H1 (cell line): ENCODE results near the gene ZNF506. TPM values are rescaled to one million over a fixed set of nuclear protein-coding genes. Genes with fewer than 3 reads are reported as not detected.

Experiments
- CTCF ChIA-PET: fragments of 300-600 bp; sonication (Branson Sonifier 250); formaldehyde crosslinking; loops from one replicate; lab custom pipeline; 2021; ENCODE audit not compliant: partially characterized antibody; lab: Charles Lee
- POLR2A ChIA-PET: fragments of 300-600 bp; sonication (Branson Sonifier 250); formaldehyde crosslinking; loops from one replicate; lab custom pipeline; 2021; ENCODE audit warnings: inconsistent platforms; ENCODE audit not compliant: partially characterized antibody; lab: Charles Lee
- DNase-seq, 2 experiments: peaks; one replicate each; pipeline versions ENCODE4 v3.0.0 to v3.0.0-alpha.2; 2010 to 2022; ENCODE audit warnings: low spot score in 2 of 2, low read depth in 1 of 2, mixed read lengths in 1 of 2
- FAIRE-seq: peaks from 2 replicates; lab custom pipeline; 2011; peaks lifted over from hg19 to GRCh38; lab: Jason Lieb, UNC
- H2AFZ ChIP-seq: 2 replicates; pipeline ENCODE4 v1.8.1; 2012; ENCODE audit warnings: low read length, inconsistent platforms
- H2AK5ac ChIP-seq: 2 replicates; pipeline ENCODE4 v1.6.1; 2013; ENCODE audit warnings: low read depth, low read length
- H2BK120ac ChIP-seq: replicated peaks from 2 replicates; pipeline ENCODE3; 2013; ENCODE audit warnings: low read depth, low read length, inconsistent platforms
- H2BK12ac ChIP-seq: 2 replicates; pipeline ENCODE4 v1.6.1; 2013; ENCODE audit warnings: low read depth, low read length
- H2BK15ac ChIP-seq: 2 replicates; pipeline ENCODE4 v1.6.1; 2013; ENCODE audit warnings: low read length
- H2BK20ac ChIP-seq: 2 replicates; pipeline ENCODE4 v1.6.1; 2013; ENCODE audit warnings: low read length
- H2BK5ac ChIP-seq: 2 replicates; pipeline ENCODE4 v1.6.1; 2013; ENCODE audit warnings: low read depth, low read length
- H3K14ac ChIP-seq: 2 replicates; pipeline ENCODE4 v1.6.1; 2013; ENCODE audit warnings: inconsistent platforms; ENCODE audit not compliant: insufficient read length
- H3K18ac ChIP-seq: 2 replicates; pipeline ENCODE4 v1.6.1; 2013; ENCODE audit warnings: low read length; ENCODE audit errors: extremely low read depth
- H3K23ac ChIP-seq: 2 replicates; pipeline ENCODE4 v1.6.1; 2013; ENCODE audit warnings: inconsistent platforms; ENCODE audit not compliant: insufficient read length
- H3K23me2 ChIP-seq: 2 replicates; pipeline ENCODE4 v1.6.1; 2013; ENCODE audit warnings: low read depth, low read length
- H3K27ac ChIP-seq: 2 replicates; pipeline ENCODE4 v1.6.1; 2011; ENCODE audit warnings: low read depth, low read length, inconsistent platforms
- H3K27me3 ChIP-seq, 4 experiments: replicated peaks in 1 of 4; 1 replicate in 1 of 4; 2 replicates in 3 of 4; pipeline versions ENCODE4 v1.6.1 to v1.8.1; 2011 to 2013; ENCODE audit warnings: low read length in 3 of 4, mild to moderate bottlenecking in 3 of 4, inconsistent platforms in 2 of 4, mixed read lengths in 2 of 4, moderate library complexity in 1 of 4; ENCODE audit not compliant: control insufficient read depth in 3 of 4, insufficient read depth in 3 of 4; ENCODE audit errors: extremely low read depth in 1 of 4
- H3K36me3 ChIP-seq, 4 experiments: 2 replicates each; pipeline versions ENCODE4 v1.6.1 to v1.8.1; 2011 to 2013; ENCODE audit warnings: mild to moderate bottlenecking in 4 of 4, low read length in 3 of 4, moderate library complexity in 2 of 4, control low read depth in 1 of 4, inconsistent platforms in 1 of 4; ENCODE audit not compliant: insufficient read depth in 4 of 4, control insufficient read depth in 2 of 4
- H3K4ac ChIP-seq: replicated peaks from 2 replicates; pipeline ENCODE3; 2013; ENCODE audit warnings: low read length, low read depth, mixed read lengths, inconsistent platforms; ENCODE audit not compliant: insufficient read length
- H3K4me1 ChIP-seq, 4 experiments: replicated peaks in 1 of 4; 1 replicate in 1 of 4; 2 replicates in 3 of 4; pipeline versions ENCODE4 v1.6.1 to v1.8.1; 2011 to 2013; ENCODE audit warnings: low read length in 3 of 4, inconsistent platforms in 2 of 4, mixed read lengths in 1 of 4; ENCODE audit not compliant: insufficient read depth in 4 of 4, control insufficient read depth in 3 of 4
- H3K4me2 ChIP-seq, 2 experiments: 2 replicates each; pipeline versions ENCODE4 v1.6.1 to v1.8.1; 2011 to 2013; ENCODE audit warnings: low read depth in 2 of 2, low read length in 2 of 2, control low read depth in 1 of 2, inconsistent platforms in 1 of 2, mild to moderate bottlenecking in 1 of 2; ENCODE audit not compliant: insufficient read depth in 1 of 2
- H3K4me3 ChIP-seq, 4 experiments: fragments of 200-600, 300-600 bp in 1 of 4; sonication (generic), shearing (Covaris generic), sonication (Bioruptor Twin) in 1 of 4; 2 replicates each; pipeline versions ENCODE4 v1.5.1 to v1.8.1; 2011 to 2016; ENCODE audit warnings: low read length in 4 of 4, low read depth in 3 of 4, control low read depth in 2 of 4, inconsistent platforms in 2 of 4, mild to moderate bottlenecking in 2 of 4, mixed read lengths in 1 of 4, moderate library complexity in 1 of 4; ENCODE audit not compliant: insufficient read depth in 2 of 4; ENCODE audit errors: extremely low read depth in 1 of 4
- H3K56ac ChIP-seq: replicated peaks from 2 replicates; pipeline ENCODE3; 2013; ENCODE audit warnings: low read depth, mild to moderate bottlenecking, mixed read lengths, low read length, inconsistent platforms; ENCODE audit not compliant: insufficient read length
- H3K79me1 ChIP-seq: 2 replicates; pipeline ENCODE4 v1.6.1; 2013; ENCODE audit warnings: low read depth, low read length, control low read depth
- H3K79me2 ChIP-seq, 2 experiments: 2 replicates each; pipeline versions ENCODE4 v1.6.1 to v1.8.1; 2012 to 2013; ENCODE audit warnings: low read length in 2 of 2, mild to moderate bottlenecking in 2 of 2, inconsistent platforms in 1 of 2; ENCODE audit not compliant: insufficient read depth in 2 of 2, control insufficient read depth in 1 of 2
- H3K9ac ChIP-seq, 4 experiments: replicated peaks in 1 of 4; 1 replicate in 1 of 4; 2 replicates in 3 of 4; pipeline versions ENCODE4 v1.6.1 to v1.8.1; 2011 to 2013; ENCODE audit warnings: low read depth in 3 of 4, low read length in 3 of 4, control low read depth in 2 of 4, mild to moderate bottlenecking in 2 of 4, moderate library complexity in 2 of 4, inconsistent platforms in 1 of 4; ENCODE audit errors: extremely low read depth in 1 of 4
- H3K9me3 ChIP-seq, 2 experiments: 2 replicates each; pipeline versions ENCODE4 v1.6.1 to v1.8.1; 2012 to 2013; ENCODE audit warnings: mild to moderate bottlenecking in 2 of 2, moderate library complexity in 2 of 2, control low read depth in 1 of 2, inconsistent platforms in 1 of 2, low read depth in 1 of 2, low read length in 1 of 2, mixed read lengths in 1 of 2; ENCODE audit not compliant: insufficient read depth in 2 of 2
- H4K20me1 ChIP-seq, 2 experiments: replicated peaks in 1 of 2; 2 replicates each; pipeline versions ENCODE3 to v1.8.1; 2011 to 2013; ENCODE audit warnings: inconsistent platforms in 2 of 2, low read length in 2 of 2, mild to moderate bottlenecking in 1 of 2; ENCODE audit not compliant: insufficient read depth in 2 of 2, control insufficient read depth in 1 of 2
- H4K5ac ChIP-seq: 2 replicates; pipeline ENCODE4 v1.6.1; 2013; ENCODE audit warnings: low read length, low read depth, mixed read lengths, inconsistent platforms; ENCODE audit not compliant: insufficient read length
- H4K8ac ChIP-seq: 2 replicates; pipeline ENCODE4 v1.8.0; 2013; ENCODE audit warnings: mild to moderate bottlenecking, moderate library complexity, low read length, inconsistent platforms; ENCODE audit not compliant: insufficient read depth; ENCODE audit errors: extremely low read depth
- H4K91ac ChIP-seq: replicated peaks from 2 replicates; pipeline ENCODE3; 2013; ENCODE audit warnings: low read length, mixed read lengths, inconsistent platforms; ENCODE audit not compliant: insufficient read length
- CHD1 ChIP-seq: IDR thresholded peaks from 2 replicates; pipeline ENCODE4 v1.6.1; 2012; ENCODE audit warnings: low read depth, low read length, improper control_type of control experiment
- EP300 ChIP-seq, 2 experiments: IDR thresholded peaks; 1 replicate in 1 of 2; 2 replicates in 1 of 2; pipeline ENCODE4 v1.6.1; 2011 to 2012; ENCODE audit warnings: low read depth in 2 of 2, low read length in 2 of 2, mild to moderate bottlenecking in 2 of 2, borderline replicate concordance in 1 of 2, inconsistent platforms in 1 of 2, moderate library complexity in 1 of 2
- EZH2 ChIP-seq: fragments of 200-600 bp; sonication (generic); IDR thresholded peaks from 2 replicates; pipeline ENCODE4 v1.7.1; 2012; ENCODE audit warnings: low read depth, mild to moderate bottlenecking, moderate library complexity, low read length, inconsistent platforms; ENCODE audit not compliant: severe bottlenecking
- KDM4A ChIP-seq: IDR thresholded peaks from one replicate; pipeline ENCODE4 v1.7.1; 2012; ENCODE audit warnings: low read depth, mild to moderate bottlenecking, moderate library complexity, low read length, inconsistent platforms; ENCODE audit not compliant: severe bottlenecking
- POLR2A ChIP-seq, 2 experiments: IDR thresholded peaks; 1 replicate in 1 of 2; 2 replicates in 1 of 2; pipeline ENCODE4 v1.6.1; 2011; ENCODE audit warnings: low read depth in 2 of 2, low read length in 2 of 2, mild to moderate bottlenecking in 2 of 2; ENCODE audit errors: control extremely low read depth in 1 of 2
- SIX5 ChIP-seq: IDR thresholded peaks from 2 replicates; pipeline ENCODE4 v1.6.1; 2011; ENCODE audit warnings: mild to moderate bottlenecking, low read depth, low read length
- TBP ChIP-seq: IDR thresholded peaks from 2 replicates; pipeline ENCODE4 v1.6.1; 2011; ENCODE audit warnings: low read depth, low read length, improper control_type of control experiment
- YY1 ChIP-seq: IDR thresholded peaks from 2 replicates; pipeline ENCODE4 v1.6.1; 2011; ENCODE audit warnings: low read depth, mild to moderate bottlenecking, low read length
- ZNF274 ChIP-seq: IDR thresholded peaks from 2 replicates; pipeline ENCODE4 v1.7.0; 2012; ENCODE audit warnings: low read length, borderline replicate concordance; ENCODE audit errors: extremely low read depth
- WGBS, 2 experiments: shearing (Covaris generic) in 1 of 2; methylation state at CpG; one replicate each; pipeline versions ENCODE4 v1.1.6 to v1.1.7; 2013 to 2015; ENCODE audit warnings: low lambda C conversion rate in 2 of 2, mixed read lengths in 2 of 2, inconsistent platforms in 1 of 2, low coverage in 1 of 2, missing lambda C conversion rate in 1 of 2; ENCODE audit not compliant: insufficient replicate concordance in 2 of 2, insufficient coverage in 1 of 2, insufficient read length in 1 of 2; ENCODE audit errors: extremely low coverage in 1 of 2, missing lambda C conversion rate in 1 of 2; 5-methylcytosine and 5-hydroxymethylcytosine counted together
- polyA plus RNA-seq, 7 experiments: library from polyadenylated mRNA; depleted of rRNA in 3 of 7; stranded (reverse) in 5 of 7; unstranded in 2 of 7; fragments of >200 nt in 5 of 7; fragments of 200-250 nt in 2 of 7; gene quantifications; 1 replicate in 5 of 7; 2 replicates in 1 of 7; 4 replicates in 1 of 7; pipeline versions ENCODE4 v1.2.1 to v1.2.3, GENCODE V29; 2011 to 2013; ENCODE audit warnings: missing spikeins in 2 of 7, mixed read lengths in 2 of 7
- total RNA-seq: library from RNA; stranded (reverse); fragmentation: NEBNext Ultra II Directional; extraction: Animal tissue kit (Norgen Biotek cat#: 25700); gene quantifications from 2 replicates; pipeline ENCODE4 v1.2.1, GENCODE V29; 2021
- TF ChIP-seq, protein P1 (sequence below): IDR thresholded peaks from 2 replicates; pipeline ENCODE4 v1.6.1; 2012; ENCODE audit warnings: inconsistent platforms
- TF ChIP-seq, protein P2 (sequence below), 3 experiments: IDR thresholded peaks; 1 replicate in 2 of 3; 2 replicates in 1 of 3; pipeline versions ENCODE4 v1.5.1 to v1.6.1; 2011; ENCODE audit warnings: low read length in 3 of 3, mild to moderate bottlenecking in 3 of 3, inconsistent platforms in 2 of 3, low read depth in 1 of 3, moderate library complexity in 1 of 3; ENCODE audit not compliant: insufficient read depth in 1 of 3; ENCODE audit errors: control extremely low read depth in 1 of 3

The ZNF506 gene
- total and polyA plus RNA-seq, 2 of the 8 experiments (the other 6 are each of a cell fraction or from before 2014, with no cell fraction given), result 4.5 to 8.3 TPM

DNA sequence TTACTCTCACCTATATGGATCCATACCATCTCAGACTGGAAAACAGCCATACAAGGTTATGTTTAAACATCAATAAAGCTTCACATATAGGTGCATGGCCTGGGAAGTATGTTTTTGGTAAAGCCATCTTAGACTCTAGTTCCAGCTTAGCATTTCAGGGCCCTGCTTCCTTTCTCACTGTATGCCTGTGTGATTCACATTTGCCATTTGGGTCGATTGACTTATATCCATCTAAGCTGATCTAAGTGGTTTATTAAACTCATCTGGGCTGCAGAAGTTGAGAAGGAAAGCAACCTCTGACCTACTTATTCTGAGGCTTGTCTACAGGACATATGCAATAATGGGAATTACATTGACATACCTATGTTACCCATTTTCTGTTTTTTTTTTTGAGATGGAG, 33.5 kb downstream of the ZNF506 start:
- Histone ChIP-seq H2BK120ac (no peak overlapping the region), H3K4ac (no peak overlapping the region), H3K27ac (no peak overlapping the region), H3K4me3 (no peak overlapping the region), H3K27me3 (no peaks in the 10 kb centered on the region), H3K36me3 (peaks cover 3 to 41% (median 12%) of the 10 kb centered on the region in 4 experiments; a peak in 6 of 8 replicates), H3K79me2 (no peaks in the 10 kb centered on the region), H3K79me1 (no peaks in the 10 kb centered on the region), H3K9me3 (peaks cover 0 to 3% of the 10 kb centered on the region in 2 experiments; a peak in 1 of 4 replicates), H2BK5ac (no peak overlapping the region), H3K18ac (no peak overlapping the region), H3K4me2 (no peak overlapping the region), H3K56ac (no peak overlapping the region), H4K5ac (no peak overlapping the region), H2AK5ac (no peak overlapping the region), H2AFZ (no peak overlapping the region), H3K23ac (no peak overlapping the region), H4K91ac (no peak overlapping the region), H4K20me1 (no peaks in the 10 kb centered on the region), H2BK15ac (no peak overlapping the region), H3K9ac (no peak overlapping the region), H2BK12ac (no peak overlapping the region), H2BK20ac (no peak overlapping the region), H3K4me1 (no peaks in the 10 kb centered on the region), H3K14ac (no peak overlapping the region), H3K23me2 (no peaks in the 10 kb centered on the region), H4K8ac (no peak overlapping the region)
- 96% methylated on average over 1 of the region's 1 CpG; no CpG with 5 or more reads in 1 of the 2 experiments for WGBS, 2 experiments
- DNase-seq (no peak), FAIRE-seq (no peak)
- POLR2A ChIA-PET, result interaction anchor here (0.9 to 6.0 kb wide), 2 partner anchors 11 to 118 kb away, joined by 3 to 36 read pairs; no protein-coding TSS in a partner anchor
- CTCF ChIA-PET, result interaction anchor here (0.9 to 1.2 kb wide), 2 partner anchors 143 to 171 kb away, joined by 3 read pairs; no protein-coding TSS in a partner anchor
- TF ChIP-seq EZH2, result no peak
- TF ChIP-seq, protein P1, sequence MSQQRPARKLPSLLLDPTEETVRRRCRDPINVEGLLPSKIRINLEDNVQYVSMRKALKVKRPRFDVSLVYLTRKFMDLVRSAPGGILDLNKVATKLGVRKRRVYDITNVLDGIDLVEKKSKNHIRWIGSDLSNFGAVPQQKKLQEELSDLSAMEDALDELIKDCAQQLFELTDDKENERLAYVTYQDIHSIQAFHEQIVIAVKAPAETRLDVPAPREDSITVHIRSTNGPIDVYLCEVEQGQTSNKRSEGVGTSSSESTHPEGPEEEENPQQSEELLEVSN, result no peak
- no peak for TF ChIP-seq YY1
- TF ChIP-seq SIX5, result no peak
- no peak for TF ChIP-seq CHD1
- TF ChIP-seq KDM4A, result no peak
- TF ChIP-seq, protein P2, sequence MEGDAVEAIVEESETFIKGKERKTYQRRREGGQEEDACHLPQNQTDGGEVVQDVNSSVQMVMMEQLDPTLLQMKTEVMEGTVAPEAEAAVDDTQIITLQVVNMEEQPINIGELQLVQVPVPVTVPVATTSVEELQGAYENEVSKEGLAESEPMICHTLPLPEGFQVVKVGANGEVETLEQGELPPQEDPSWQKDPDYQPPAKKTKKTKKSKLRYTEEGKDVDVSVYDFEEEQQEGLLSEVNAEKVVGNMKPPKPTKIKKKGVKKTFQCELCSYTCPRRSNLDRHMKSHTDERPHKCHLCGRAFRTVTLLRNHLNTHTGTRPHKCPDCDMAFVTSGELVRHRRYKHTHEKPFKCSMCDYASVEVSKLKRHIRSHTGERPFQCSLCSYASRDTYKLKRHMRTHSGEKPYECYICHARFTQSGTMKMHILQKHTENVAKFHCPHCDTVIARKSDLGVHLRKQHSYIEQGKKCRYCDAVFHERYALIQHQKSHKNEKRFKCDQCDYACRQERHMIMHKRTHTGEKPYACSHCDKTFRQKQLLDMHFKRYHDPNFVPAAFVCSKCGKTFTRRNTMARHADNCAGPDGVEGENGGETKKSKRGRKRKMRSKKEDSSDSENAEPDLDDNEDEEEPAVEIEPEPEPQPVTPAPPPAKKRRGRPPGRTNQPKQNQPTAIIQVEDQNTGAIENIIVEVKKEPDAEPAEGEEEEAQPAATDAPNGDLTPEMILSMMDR (IDR thresholded peaks at IDR 0.05; ENCODE audit: control extremely low read depth in 1 of 3, insufficient read depth in 1 of 3, low read depth in 1 of 3, low read length in 3 of 3), result no peak
- no peak for TF ChIP-seq TBP
- TF ChIP-seq POLR2A (IDR thresholded peaks at IDR 0.05; ENCODE audit: control extremely low read depth in 1 of 2, low read depth in 2 of 2, low read length in 2 of 2), result no peak
- TF ChIP-seq EP300 (IDR thresholded peaks at IDR 0.05; ENCODE audit: borderline replicate concordance in 1 of 2, low read depth in 2 of 2, low read length in 2 of 2), result no peak
- TF ChIP-seq ZNF274, result no peak
